H9 (cell line): ENCODE measurements around the gene POLN. TPM values are rescaled to one million over a fixed set of nuclear protein-coding genes. Genes with fewer than 3 reads are reported as not detected.

ENCODE experiments used
- DNase-seq: peaks from one replicate; pipeline ENCODE4 v3.0.0-alpha.2; 2017
- H2AFZ ChIP-seq: one replicate; pipeline ENCODE4 v1.6.1; 2013; ENCODE audit warnings: mild to moderate bottlenecking, low read length, control low read depth, moderate library complexity
- H2AK5ac ChIP-seq: 2 replicates; pipeline ENCODE4 v1.6.1; 2013; ENCODE audit warnings: low read length, control low read depth, mixed read lengths; ENCODE audit not compliant: insufficient read length
- H2BK120ac ChIP-seq: one replicate; pipeline ENCODE4 v1.6.1; 2013; ENCODE audit warnings: low read depth, mild to moderate bottlenecking, low read length, control low read depth, inconsistent platforms; ENCODE audit not compliant: poor library complexity, severe bottlenecking
- H2BK12ac ChIP-seq: 2 replicates; pipeline ENCODE4 v1.6.1; 2013; ENCODE audit warnings: low read length, control low read depth, mixed read lengths, low read depth; ENCODE audit not compliant: insufficient read length
- H2BK15ac ChIP-seq: 2 replicates; pipeline ENCODE4 v1.6.1; 2013; ENCODE audit warnings: low read depth, low read length, control low read depth
- H2BK20ac ChIP-seq: one replicate; pipeline ENCODE4 v1.6.1; 2013; ENCODE audit warnings: low read depth, mild to moderate bottlenecking, low read length, control low read depth, inconsistent platforms; ENCODE audit not compliant: poor library complexity, severe bottlenecking
- H2BK5ac ChIP-seq: 2 replicates; pipeline ENCODE4 v1.6.1; 2013; ENCODE audit warnings: low read length, control low read depth, mixed read lengths; ENCODE audit not compliant: insufficient read length
- H3K14ac ChIP-seq: 2 replicates; pipeline ENCODE4 v1.6.1; 2013; ENCODE audit warnings: low read length, control low read depth; ENCODE audit not compliant: insufficient read depth
- H3K18ac ChIP-seq: 2 replicates; pipeline ENCODE4 v1.6.1; 2013; ENCODE audit warnings: low read depth, mild to moderate bottlenecking, mixed read lengths, low read length, control low read depth; ENCODE audit not compliant: insufficient read length
- H3K23ac ChIP-seq: 2 replicates; pipeline ENCODE4 v1.6.1; 2013; ENCODE audit warnings: low read length, control low read depth, mixed read lengths, low read depth; ENCODE audit not compliant: insufficient read length
- H3K23me2 ChIP-seq: 2 replicates; pipeline ENCODE4 v1.6.1; 2013; ENCODE audit warnings: low read depth, mild to moderate bottlenecking, mixed read lengths, low read length, control low read depth; ENCODE audit not compliant: insufficient read length, poor library complexity, severe bottlenecking
- H3K27ac ChIP-seq: 2 replicates; pipeline ENCODE4 v1.5.1; 2013; ENCODE audit warnings: low read length, control low read depth, mixed read lengths, low read depth; ENCODE audit not compliant: insufficient read length
- H3K27me3 ChIP-seq: 2 replicates; pipeline ENCODE4 v1.6.1; 2013; ENCODE audit warnings: low read length, control low read depth, inconsistent platforms; ENCODE audit not compliant: insufficient read depth
- H3K4ac ChIP-seq: 2 replicates; pipeline ENCODE4 v1.6.1; 2013; ENCODE audit warnings: low read depth, mild to moderate bottlenecking, control low read depth, inconsistent platforms, low read length, moderate library complexity
- H3K4me1 ChIP-seq: 2 replicates; pipeline ENCODE4 v1.6.1; 2013; ENCODE audit warnings: low read length, control low read depth, inconsistent platforms; ENCODE audit not compliant: insufficient read depth
- H3K4me2 ChIP-seq: 2 replicates; pipeline ENCODE4 v1.6.1; 2013; ENCODE audit warnings: low read length, control low read depth, mixed read lengths; ENCODE audit not compliant: insufficient read length, insufficient read depth
- H3K56ac ChIP-seq: 2 replicates; pipeline ENCODE4 v1.6.1; 2013; ENCODE audit warnings: low read depth, mild to moderate bottlenecking, mixed read lengths, low read length, control low read depth; ENCODE audit not compliant: insufficient read length
- H3K79me1 ChIP-seq: 2 replicates; pipeline ENCODE4 v1.6.1; 2013; ENCODE audit warnings: low read depth, mild to moderate bottlenecking, moderate library complexity, low read length, control low read depth, inconsistent platforms; ENCODE audit not compliant: insufficient read depth, poor library complexity, severe bottlenecking
- H3K79me2 ChIP-seq: 2 replicates; pipeline ENCODE4 v1.6.1; 2013; ENCODE audit warnings: low read length, control low read depth, inconsistent platforms; ENCODE audit not compliant: insufficient read depth
- H3K9ac ChIP-seq: 2 replicates; pipeline ENCODE4 v1.6.1; 2013; ENCODE audit warnings: low read length, control low read depth, mixed read lengths; ENCODE audit not compliant: insufficient read length; ENCODE audit errors: extremely low read depth
- H3K9me3 ChIP-seq: one replicate; pipeline ENCODE4 v1.6.1; 2013; ENCODE audit warnings: low read depth, low read length, inconsistent platforms; ENCODE audit not compliant: control insufficient read depth
- H3T11ph ChIP-seq: one replicate; pipeline ENCODE4 v1.6.1; 2013; ENCODE audit warnings: mild to moderate bottlenecking, low read length, control low read depth, inconsistent platforms
- H4K20me1 ChIP-seq: one replicate; pipeline ENCODE4 v1.6.1; 2013; ENCODE audit not compliant: control insufficient read depth, insufficient read length, insufficient read depth
- H4K5ac ChIP-seq: 2 replicates; pipeline ENCODE4 v1.6.1; 2013; ENCODE audit warnings: low read depth, mild to moderate bottlenecking, mixed read lengths, low read length, control low read depth; ENCODE audit not compliant: insufficient read length
- H4K8ac ChIP-seq: replicated peaks from 2 replicates; pipeline ENCODE4 v1.6.1; 2013; ENCODE audit warnings: low read length, control low read depth, mixed read lengths, low read depth; ENCODE audit not compliant: insufficient read length
- H4K91ac ChIP-seq: 2 replicates; pipeline ENCODE4 v1.6.1; 2013; ENCODE audit warnings: low read depth, mild to moderate bottlenecking, moderate library complexity, mixed read lengths, low read length, control low read depth; ENCODE audit not compliant: insufficient read length
- H3K27ac Mint-ChIP-seq, 3 experiments: 2 replicates in 2 of 3; 3 replicates in 1 of 3; pipeline ENCODE4 v1.8.0; 2020 to 2021; ENCODE audit warnings: mixed read lengths in 3 of 3, mild to moderate bottlenecking in 1 of 3, moderate library complexity in 1 of 3
- H3K27me3 Mint-ChIP-seq: 2 replicates; pipeline ENCODE4 v1.8.0; 2021; ENCODE audit warnings: low read depth, mild to moderate bottlenecking, moderate library complexity, mixed read lengths
- H3K36me3 Mint-ChIP-seq, 3 experiments: 2 replicates in 2 of 3; 3 replicates in 1 of 3; pipeline ENCODE4 v1.8.0; 2020 to 2021; ENCODE audit warnings: low read depth in 3 of 3, mixed read lengths in 3 of 3; ENCODE audit not compliant: insufficient read depth in 1 of 3
- H3K4me1 Mint-ChIP-seq, 2 experiments: 2 replicates each; pipeline ENCODE4 v1.8.0; 2020; ENCODE audit warnings: mixed read lengths in 2 of 2
- H3K4me3 Mint-ChIP-seq, 2 experiments: 2 replicates in 1 of 2; 3 replicates in 1 of 2; pipeline ENCODE4 v1.8.0; 2020 to 2021; ENCODE audit warnings: mild to moderate bottlenecking in 2 of 2, mixed read lengths in 2 of 2, moderate library complexity in 1 of 2
- H3K9me3 Mint-ChIP-seq, 2 experiments: 2 replicates in 1 of 2; 3 replicates in 1 of 2; pipeline ENCODE4 v1.8.0; 2020; ENCODE audit warnings: mild to moderate bottlenecking in 2 of 2, mixed read lengths in 2 of 2, moderate library complexity in 1 of 2
- WGBS: extraction: QIAGEN DNeasy Blood & Tissue Kit; methylation state at CpG from one replicate; pipeline ENCODE4 v1.1.7; 2013; ENCODE audit warnings: missing lambda C conversion rate, low lambda C conversion rate, mixed read lengths; ENCODE audit not compliant: insufficient read length; ENCODE audit errors: extremely low coverage; 5-methylcytosine and 5-hydroxymethylcytosine counted together
- total RNA-seq: library from RNA; stranded (reverse); gene quantifications from 2 replicates; pipeline ENCODE4 v1.2.1, GENCODE V29; 2021
- TF ChIP-seq, protein P1 (sequence below): fragments of 200-600 bp; sonication (generic); conservative IDR thresholded peaks from 3 replicates; pipeline ENCODE4 v1.8.0; 2021; ENCODE audit warnings: antibody characterized with exemption, mild to moderate bottlenecking

POLN gene
- total RNA-seq, 1 experiment from 2014 or later: 0.74 TPM

GRCh38 chr4:2066011-2066551 is 175.8 kb downstream of the POLN start:
- no peak overlapping the region for H3K9ac ChIP-seq
- no peaks in the 10 kb centered on the region for H3K79me1 ChIP-seq
- no peaks in the 10 kb centered on the region; the same call in 1 of the 2 replicates for H3K27me3 ChIP-seq
- no peak overlapping the region for H4K8ac ChIP-seq
- H3K4me3 Mint-ChIP-seq: no peak overlapping the region; a peak in 1 of 5 replicates
- no peak overlapping the region for H3K56ac ChIP-seq
- H3K9me3 ChIP-seq: no peaks in the 10 kb centered on the region
- H3K23ac ChIP-seq: no peak overlapping the region
- H4K20me1 ChIP-seq: peaks cover 2% of the 10 kb centered on the region
- no peaks in the 10 kb centered on the region for H3K79me2 ChIP-seq
- H2AK5ac ChIP-seq: no peak overlapping the region
- peaks cover 3% of the 10 kb centered on the region for H3K23me2 ChIP-seq
- H3K9me3 Mint-ChIP-seq: no peaks in the 10 kb centered on the region; a peak in 2 of 5 replicates
- DNase-seq: no peak
- no peak overlapping the region for H2BK20ac ChIP-seq
- H3K27me3 Mint-ChIP-seq: peaks cover 14% of the 10 kb centered on the region
- H3K4me2 ChIP-seq: no peak overlapping the region
- H3K14ac ChIP-seq: no peak overlapping the region
- H3K18ac ChIP-seq: no peak overlapping the region
- no peak overlapping the region for H2BK120ac ChIP-seq
- no CpG with 5 or more reads among the region's 15 CpGs for WGBS
- H3K4me1 Mint-ChIP-seq: peaks cover 2 to 19% of the 10 kb centered on the region in 2 experiments
- H3K4ac ChIP-seq: no peak overlapping the region
- no peak overlapping the region for H2BK5ac ChIP-seq
- TF ChIP-seq, protein P1, sequence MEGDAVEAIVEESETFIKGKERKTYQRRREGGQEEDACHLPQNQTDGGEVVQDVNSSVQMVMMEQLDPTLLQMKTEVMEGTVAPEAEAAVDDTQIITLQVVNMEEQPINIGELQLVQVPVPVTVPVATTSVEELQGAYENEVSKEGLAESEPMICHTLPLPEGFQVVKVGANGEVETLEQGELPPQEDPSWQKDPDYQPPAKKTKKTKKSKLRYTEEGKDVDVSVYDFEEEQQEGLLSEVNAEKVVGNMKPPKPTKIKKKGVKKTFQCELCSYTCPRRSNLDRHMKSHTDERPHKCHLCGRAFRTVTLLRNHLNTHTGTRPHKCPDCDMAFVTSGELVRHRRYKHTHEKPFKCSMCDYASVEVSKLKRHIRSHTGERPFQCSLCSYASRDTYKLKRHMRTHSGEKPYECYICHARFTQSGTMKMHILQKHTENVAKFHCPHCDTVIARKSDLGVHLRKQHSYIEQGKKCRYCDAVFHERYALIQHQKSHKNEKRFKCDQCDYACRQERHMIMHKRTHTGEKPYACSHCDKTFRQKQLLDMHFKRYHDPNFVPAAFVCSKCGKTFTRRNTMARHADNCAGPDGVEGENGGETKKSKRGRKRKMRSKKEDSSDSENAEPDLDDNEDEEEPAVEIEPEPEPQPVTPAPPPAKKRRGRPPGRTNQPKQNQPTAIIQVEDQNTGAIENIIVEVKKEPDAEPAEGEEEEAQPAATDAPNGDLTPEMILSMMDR: no peak
- no peak overlapping the region for H2BK15ac ChIP-seq
- H4K91ac ChIP-seq: no peak overlapping the region
- H2AFZ ChIP-seq: no peak overlapping the region
- no peak overlapping the region for H3K27ac ChIP-seq
- H3K4me1 ChIP-seq: no peaks in the 10 kb centered on the region
- H3K27ac Mint-ChIP-seq: peak overlapping the region in 1 of 3 experiments; percentile 67; a peak in 1 of 7 replicates
- H4K5ac ChIP-seq: no peak overlapping the region
- no peak overlapping the region for H2BK12ac ChIP-seq
- H3T11ph ChIP-seq: no peak overlapping the region
- peaks cover 0 to 4% (median 0%) of the 10 kb centered on the region in 3 experiments; a peak in 1 of 7 replicates for H3K36me3 Mint-ChIP-seq
